HEK293 (cell line): Measurements from ENCODE around the gene FLRT3.

Source experiments
- CTCF ChIP-seq: fragments of 450-650 bp; formaldehyde crosslinking; IDR thresholded peaks from 2 replicates; pipeline ENCODE4 v1.5.1; 2016; ENCODE audit warnings: missing biosample characterization, missing genetic modification characterization
- GLI2 ChIP-seq: fragments of 450-650 bp; formaldehyde crosslinking; IDR thresholded peaks from 2 replicates; pipeline ENCODE4; 2017; ENCODE audit warnings: missing biosample characterization, missing genetic modification characterization, low read depth, borderline replicate concordance
- MEIS1 ChIP-seq: sonication (generic); formaldehyde crosslinking; IDR thresholded peaks from 2 replicates; pipeline ENCODE4 v1.8.1; 2022; ENCODE audit warnings: missing genetic modification reagents, mild to moderate bottlenecking, borderline replicate concordance
- OVOL3 ChIP-seq: fragments of 450-650 bp; formaldehyde crosslinking; IDR thresholded peaks from 2 replicates; pipeline ENCODE4 v1.5.1; 2016; ENCODE audit warnings: missing biosample characterization, missing genetic modification characterization
- YY1 ChIP-seq: fragments of 450-650 bp; formaldehyde crosslinking; IDR thresholded peaks from 2 replicates; pipeline ENCODE4 v1.5.1; 2018; ENCODE audit warnings: missing biosample characterization, missing genetic modification characterization
- ZBTB44 ChIP-seq: fragments of 450-650 bp; IDR thresholded peaks from 2 replicates; pipeline ENCODE4 v1.5.1; 2018; ENCODE audit warnings: missing biosample characterization, mild to moderate bottlenecking, missing genetic modification characterization
- ZNF140 ChIP-seq: fragments of 450-650 bp; formaldehyde crosslinking; IDR thresholded peaks from 2 replicates; pipeline ENCODE4 v1.5.1; 2016; ENCODE audit warnings: missing biosample characterization, missing genetic modification characterization
- ZNF311 ChIP-seq: fragments of 450-650 bp; formaldehyde crosslinking; IDR thresholded peaks from 2 replicates; pipeline ENCODE4 v1.5.1; 2017; ENCODE audit warnings: missing biosample characterization, missing genetic modification characterization, borderline replicate concordance
- ZNF341 ChIP-seq: fragments of 450-650 bp; formaldehyde crosslinking; IDR thresholded peaks from 2 replicates; pipeline ENCODE4; 2016; ENCODE audit warnings: low read depth, missing biosample characterization, missing genetic modification characterization
- ZNF776 ChIP-seq: fragments of 450-650 bp; formaldehyde crosslinking; IDR thresholded peaks from 2 replicates; pipeline ENCODE4 v1.5.0; 2017; ENCODE audit warnings: missing biosample characterization, missing genetic modification characterization, borderline replicate concordance
- TF ChIP-seq, protein P1 (sequence below): fragments of 450-650 bp; formaldehyde crosslinking; IDR thresholded peaks from 2 replicates; pipeline ENCODE4 v1.5.0; 2017; ENCODE audit warnings: missing biosample characterization, missing genetic modification characterization, borderline replicate concordance
- TF ChIP-seq, protein P2 (sequence below): fragments of 450-650 bp; formaldehyde crosslinking; IDR thresholded peaks from 2 replicates; pipeline ENCODE4 v1.5.1; 2016; ENCODE audit warnings: missing biosample characterization, missing genetic modification characterization, borderline replicate concordance
- TF ChIP-seq, protein P3 (sequence below): fragments of 450-650 bp; formaldehyde crosslinking; IDR thresholded peaks from 2 replicates; pipeline ENCODE4 v1.5.1; 2016; ENCODE audit warnings: missing biosample characterization, missing genetic modification characterization

DNA sequence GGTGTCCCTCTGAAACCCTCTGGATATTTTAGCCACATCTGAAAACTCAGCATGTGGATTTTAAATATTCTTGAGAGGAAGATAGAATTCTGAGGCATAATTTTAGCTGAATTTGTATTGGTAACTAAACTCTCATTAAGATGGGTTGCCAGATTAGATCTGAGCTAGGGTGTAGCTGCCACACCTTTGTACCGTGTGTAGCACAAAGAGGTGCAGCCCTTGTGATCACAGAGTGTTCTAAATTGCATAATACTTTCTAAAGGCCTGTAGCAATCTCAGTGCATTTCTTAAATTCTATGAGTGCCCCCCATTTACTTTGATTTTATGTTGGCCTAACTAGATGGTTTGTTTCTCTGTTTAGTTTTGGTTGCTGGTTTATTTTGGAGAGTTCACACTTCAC lies 53.0 kb downstream of the FLRT3 start:
- no peak for TF ChIP-seq CTCF (tag by site-specific recombination)
- TF ChIP-seq, protein P1, sequence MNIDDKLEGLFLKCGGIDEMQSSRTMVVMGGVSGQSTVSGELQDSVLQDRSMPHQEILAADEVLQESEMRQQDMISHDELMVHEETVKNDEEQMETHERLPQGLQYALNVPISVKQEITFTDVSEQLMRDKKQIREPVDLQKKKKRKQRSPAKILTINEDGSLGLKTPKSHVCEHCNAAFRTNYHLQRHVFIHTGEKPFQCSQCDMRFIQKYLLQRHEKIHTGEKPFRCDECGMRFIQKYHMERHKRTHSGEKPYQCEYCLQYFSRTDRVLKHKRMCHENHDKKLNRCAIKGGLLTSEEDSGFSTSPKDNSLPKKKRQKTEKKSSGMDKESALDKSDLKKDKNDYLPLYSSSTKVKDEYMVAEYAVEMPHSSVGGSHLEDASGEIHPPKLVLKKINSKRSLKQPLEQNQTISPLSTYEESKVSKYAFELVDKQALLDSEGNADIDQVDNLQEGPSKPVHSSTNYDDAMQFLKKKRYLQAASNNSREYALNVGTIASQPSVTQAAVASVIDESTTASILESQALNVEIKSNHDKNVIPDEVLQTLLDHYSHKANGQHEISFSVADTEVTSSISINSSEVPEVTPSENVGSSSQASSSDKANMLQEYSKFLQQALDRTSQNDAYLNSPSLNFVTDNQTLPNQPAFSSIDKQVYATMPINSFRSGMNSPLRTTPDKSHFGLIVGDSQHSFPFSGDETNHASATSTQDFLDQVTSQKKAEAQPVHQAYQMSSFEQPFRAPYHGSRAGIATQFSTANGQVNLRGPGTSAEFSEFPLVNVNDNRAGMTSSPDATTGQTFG (tag by site-specific recombination), result no peak
- TF ChIP-seq YY1, result no peak
- TF ChIP-seq, protein P2, sequence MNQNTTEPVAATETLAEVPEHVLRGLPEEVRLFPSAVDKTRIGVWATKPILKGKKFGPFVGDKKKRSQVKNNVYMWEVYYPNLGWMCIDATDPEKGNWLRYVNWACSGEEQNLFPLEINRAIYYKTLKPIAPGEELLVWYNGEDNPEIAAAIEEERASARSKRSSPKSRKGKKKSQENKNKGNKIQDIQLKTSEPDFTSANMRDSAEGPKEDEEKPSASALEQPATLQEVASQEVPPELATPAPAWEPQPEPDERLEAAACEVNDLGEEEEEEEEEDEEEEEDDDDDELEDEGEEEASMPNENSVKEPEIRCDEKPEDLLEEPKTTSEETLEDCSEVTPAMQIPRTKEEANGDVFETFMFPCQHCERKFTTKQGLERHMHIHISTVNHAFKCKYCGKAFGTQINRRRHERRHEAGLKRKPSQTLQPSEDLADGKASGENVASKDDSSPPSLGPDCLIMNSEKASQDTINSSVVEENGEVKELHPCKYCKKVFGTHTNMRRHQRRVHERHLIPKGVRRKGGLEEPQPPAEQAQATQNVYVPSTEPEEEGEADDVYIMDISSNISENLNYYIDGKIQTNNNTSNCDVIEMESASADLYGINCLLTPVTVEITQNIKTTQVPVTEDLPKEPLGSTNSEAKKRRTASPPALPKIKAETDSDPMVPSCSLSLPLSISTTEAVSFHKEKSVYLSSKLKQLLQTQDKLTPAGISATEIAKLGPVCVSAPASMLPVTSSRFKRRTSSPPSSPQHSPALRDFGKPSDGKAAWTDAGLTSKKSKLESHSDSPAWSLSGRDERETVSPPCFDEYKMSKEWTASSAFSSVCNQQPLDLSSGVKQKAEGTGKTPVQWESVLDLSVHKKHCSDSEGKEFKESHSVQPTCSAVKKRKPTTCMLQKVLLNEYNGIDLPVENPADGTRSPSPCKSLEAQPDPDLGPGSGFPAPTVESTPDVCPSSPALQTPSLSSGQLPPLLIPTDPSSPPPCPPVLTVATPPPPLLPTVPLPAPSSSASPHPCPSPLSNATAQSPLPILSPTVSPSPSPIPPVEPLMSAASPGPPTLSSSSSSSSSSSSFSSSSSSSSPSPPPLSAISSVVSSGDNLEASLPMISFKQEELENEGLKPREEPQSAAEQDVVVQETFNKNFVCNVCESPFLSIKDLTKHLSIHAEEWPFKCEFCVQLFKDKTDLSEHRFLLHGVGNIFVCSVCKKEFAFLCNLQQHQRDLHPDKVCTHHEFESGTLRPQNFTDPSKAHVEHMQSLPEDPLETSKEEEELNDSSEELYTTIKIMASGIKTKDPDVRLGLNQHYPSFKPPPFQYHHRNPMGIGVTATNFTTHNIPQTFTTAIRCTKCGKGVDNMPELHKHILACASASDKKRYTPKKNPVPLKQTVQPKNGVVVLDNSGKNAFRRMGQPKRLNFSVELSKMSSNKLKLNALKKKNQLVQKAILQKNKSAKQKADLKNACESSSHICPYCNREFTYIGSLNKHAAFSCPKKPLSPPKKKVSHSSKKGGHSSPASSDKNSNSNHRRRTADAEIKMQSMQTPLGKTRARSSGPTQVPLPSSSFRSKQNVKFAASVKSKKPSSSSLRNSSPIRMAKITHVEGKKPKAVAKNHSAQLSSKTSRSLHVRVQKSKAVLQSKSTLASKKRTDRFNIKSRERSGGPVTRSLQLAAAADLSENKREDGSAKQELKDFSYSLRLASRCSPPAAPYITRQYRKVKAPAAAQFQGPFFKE, result no peak
- TF ChIP-seq OVOL3 (tag by site-specific recombination), result no peak
- TF ChIP-seq ZNF341 (tag by site-specific recombination), result no peak
- TF ChIP-seq ZNF776 (tag by site-specific recombination), result no peak
- TF ChIP-seq, protein P3, sequence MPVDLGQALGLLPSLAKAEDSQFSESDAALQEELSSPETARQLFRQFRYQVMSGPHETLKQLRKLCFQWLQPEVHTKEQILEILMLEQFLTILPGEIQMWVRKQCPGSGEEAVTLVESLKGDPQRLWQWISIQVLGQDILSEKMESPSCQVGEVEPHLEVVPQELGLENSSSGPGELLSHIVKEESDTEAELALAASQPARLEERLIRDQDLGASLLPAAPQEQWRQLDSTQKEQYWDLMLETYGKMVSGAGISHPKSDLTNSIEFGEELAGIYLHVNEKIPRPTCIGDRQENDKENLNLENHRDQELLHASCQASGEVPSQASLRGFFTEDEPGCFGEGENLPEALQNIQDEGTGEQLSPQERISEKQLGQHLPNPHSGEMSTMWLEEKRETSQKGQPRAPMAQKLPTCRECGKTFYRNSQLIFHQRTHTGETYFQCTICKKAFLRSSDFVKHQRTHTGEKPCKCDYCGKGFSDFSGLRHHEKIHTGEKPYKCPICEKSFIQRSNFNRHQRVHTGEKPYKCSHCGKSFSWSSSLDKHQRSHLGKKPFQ (tag by site-specific recombination), result no peak
- no peak for TF ChIP-seq GLI2
- TF ChIP-seq MEIS1, result no peak
- TF ChIP-seq ZBTB44 (tag by site-specific recombination), result no peak
- TF ChIP-seq ZNF311 (tag by site-specific recombination), result no peak
- TF ChIP-seq ZNF140 (tag by site-specific recombination), result no peak
